Fibroblast of lung (primary cell): ENCODE results near the gene ADGRD1. TPM values are rescaled to one million over a fixed set of nuclear protein-coding genes. Genes with fewer than 3 reads are reported as not detected.

ENCODE experiments used
- DNase-seq, 2 donors: peaks; one replicate each; pipeline versions ENCODE4 v3.0.0 to v3.0.0-alpha.2; 2010; ENCODE audit warnings: low read depth in 2 of 2
- H2AFZ ChIP-seq: 2 replicates; pipeline ENCODE4 v1.5.1; 2012; ENCODE audit warnings: low read length, control low read depth, inconsistent platforms
- H3K27ac ChIP-seq: 2 replicates; pipeline ENCODE4 v1.5.1; 2011; ENCODE audit warnings: low read length, control low read depth; ENCODE audit not compliant: insufficient read depth
- H3K27me3 ChIP-seq: 2 replicates; pipeline ENCODE4 v1.5.1; 2011; ENCODE audit warnings: mild to moderate bottlenecking, low read length; ENCODE audit not compliant: control insufficient read depth, insufficient read depth
- H3K36me3 ChIP-seq: 2 replicates; pipeline ENCODE4 v1.5.1; 2011; ENCODE audit warnings: low read length; ENCODE audit not compliant: control insufficient read depth, insufficient read depth
- H3K4me1 ChIP-seq: 2 replicates; pipeline ENCODE4 v1.5.1; 2011; ENCODE audit warnings: low read length; ENCODE audit not compliant: control insufficient read depth, insufficient read depth; ENCODE audit errors: extremely low read depth
- H3K4me2 ChIP-seq: 2 replicates; pipeline ENCODE4 v1.5.1; 2011; ENCODE audit warnings: low read length, control low read depth; ENCODE audit not compliant: insufficient read depth; ENCODE audit errors: extremely low read depth
- H3K4me3 ChIP-seq, 4 experiments: fragments of 200-600 bp in 1 of 4; sonication (generic) in 1 of 4; replicated peaks in 1 of 4; 2 replicates each; pipeline ENCODE4 v1.5.1; 2011 to 2016; ENCODE audit warnings: low read length in 4 of 4, low read depth in 3 of 4, mild to moderate bottlenecking in 3 of 4, control low read depth in 2 of 4, inconsistent platforms in 1 of 4, mixed read lengths in 1 of 4; ENCODE audit not compliant: insufficient read depth in 1 of 4; ENCODE audit errors: control extremely low read depth in 1 of 4
- H3K79me2 ChIP-seq: 2 replicates; pipeline ENCODE4 v1.5.1; 2012; ENCODE audit warnings: mild to moderate bottlenecking, low read length, inconsistent platforms; ENCODE audit not compliant: control insufficient read depth, insufficient read depth
- H3K9ac ChIP-seq: 2 replicates; pipeline ENCODE4 v1.5.1; 2011; ENCODE audit warnings: mild to moderate bottlenecking, low read length, control low read depth; ENCODE audit not compliant: insufficient read depth
- H3K9me3 ChIP-seq: 2 replicates; pipeline ENCODE4 v1.5.1; 2012; ENCODE audit warnings: low read depth, low read length; ENCODE audit not compliant: control insufficient read depth, insufficient read depth
- H4K20me1 ChIP-seq: 2 replicates; pipeline ENCODE4 v1.5.1; 2011; ENCODE audit warnings: low read length; ENCODE audit not compliant: control insufficient read depth, insufficient read depth; ENCODE audit errors: extremely low read depth
- EZH2 ChIP-seq: IDR thresholded peaks from 2 replicates; pipeline ENCODE4 v1.5.1; 2012; ENCODE audit warnings: low read length, control low read depth, mild to moderate bottlenecking; ENCODE audit errors: missing control alignments
- polyA plus RNA-seq, 2 donors: library from polyadenylated mRNA; depleted of rRNA in 1 of 2; stranded (reverse) in 1 of 2; unstranded in 1 of 2; fragments of >200 nt; gene quantifications; 2 replicates each; pipeline ENCODE4 v1.2.1, GENCODE V29; 2011 to 2012; ENCODE audit warnings: missing spikeins in 1 of 2
- total RNA-seq: library from RNA; depleted of rRNA; stranded (reverse); fragments of >200 nt; gene quantifications from 2 replicates; pipeline ENCODE4 v1.2.1, GENCODE V29; 2014
- TF ChIP-seq, protein P1 (sequence below), 2 donors: IDR thresholded peaks in 1 of 2; conservative IDR thresholded peaks in 1 of 2; 1 replicate in 1 of 2; 2 replicates in 1 of 2; pipeline ENCODE4 v1.5.1; 2011 to 2012; ENCODE audit warnings: low read length in 2 of 2, control low read depth in 1 of 2, inconsistent platforms in 1 of 2, low read depth in 1 of 2, mild to moderate bottlenecking in 1 of 2

ADGRD1 gene
- total and polyA plus RNA-seq, 2 donors (not counting 1 experiment from before 2014, with no cell fraction given), result 7.3 to 11.6 TPM

GRCh38 chr12:131115766-131116467, 162.2 kb downstream of the ADGRD1 start:
- TF ChIP-seq, protein P1, sequence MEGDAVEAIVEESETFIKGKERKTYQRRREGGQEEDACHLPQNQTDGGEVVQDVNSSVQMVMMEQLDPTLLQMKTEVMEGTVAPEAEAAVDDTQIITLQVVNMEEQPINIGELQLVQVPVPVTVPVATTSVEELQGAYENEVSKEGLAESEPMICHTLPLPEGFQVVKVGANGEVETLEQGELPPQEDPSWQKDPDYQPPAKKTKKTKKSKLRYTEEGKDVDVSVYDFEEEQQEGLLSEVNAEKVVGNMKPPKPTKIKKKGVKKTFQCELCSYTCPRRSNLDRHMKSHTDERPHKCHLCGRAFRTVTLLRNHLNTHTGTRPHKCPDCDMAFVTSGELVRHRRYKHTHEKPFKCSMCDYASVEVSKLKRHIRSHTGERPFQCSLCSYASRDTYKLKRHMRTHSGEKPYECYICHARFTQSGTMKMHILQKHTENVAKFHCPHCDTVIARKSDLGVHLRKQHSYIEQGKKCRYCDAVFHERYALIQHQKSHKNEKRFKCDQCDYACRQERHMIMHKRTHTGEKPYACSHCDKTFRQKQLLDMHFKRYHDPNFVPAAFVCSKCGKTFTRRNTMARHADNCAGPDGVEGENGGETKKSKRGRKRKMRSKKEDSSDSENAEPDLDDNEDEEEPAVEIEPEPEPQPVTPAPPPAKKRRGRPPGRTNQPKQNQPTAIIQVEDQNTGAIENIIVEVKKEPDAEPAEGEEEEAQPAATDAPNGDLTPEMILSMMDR (conservative IDR thresholded peaks at IDR 0.05 in 1 of 2, IDR thresholded peaks at IDR 0.05 in 1 of 2; ENCODE audit: low read depth in 1 of 2, low read length in 2 of 2), result no peak
- no peak for TF ChIP-seq EZH2
- H3K4me3 ChIP-seq, result no peak overlapping the region
- no peaks in the 10 kb centered on the region for H4K20me1 ChIP-seq
- no peaks in the 10 kb centered on the region for H3K36me3 ChIP-seq
- H3K27ac ChIP-seq, result no peak overlapping the region
- no peaks in the 10 kb centered on the region for H3K27me3 ChIP-seq
- H3K4me1 ChIP-seq, result no peaks in the 10 kb centered on the region
- DNase-seq, result no peak
- H2AFZ ChIP-seq, result no peak overlapping the region
- H3K4me2 ChIP-seq, result no peak overlapping the region
- H3K9ac ChIP-seq, result no peak overlapping the region
- H3K79me2 ChIP-seq, result no peaks in the 10 kb centered on the region
- no peaks in the 10 kb centered on the region for H3K9me3 ChIP-seq

DNA sequence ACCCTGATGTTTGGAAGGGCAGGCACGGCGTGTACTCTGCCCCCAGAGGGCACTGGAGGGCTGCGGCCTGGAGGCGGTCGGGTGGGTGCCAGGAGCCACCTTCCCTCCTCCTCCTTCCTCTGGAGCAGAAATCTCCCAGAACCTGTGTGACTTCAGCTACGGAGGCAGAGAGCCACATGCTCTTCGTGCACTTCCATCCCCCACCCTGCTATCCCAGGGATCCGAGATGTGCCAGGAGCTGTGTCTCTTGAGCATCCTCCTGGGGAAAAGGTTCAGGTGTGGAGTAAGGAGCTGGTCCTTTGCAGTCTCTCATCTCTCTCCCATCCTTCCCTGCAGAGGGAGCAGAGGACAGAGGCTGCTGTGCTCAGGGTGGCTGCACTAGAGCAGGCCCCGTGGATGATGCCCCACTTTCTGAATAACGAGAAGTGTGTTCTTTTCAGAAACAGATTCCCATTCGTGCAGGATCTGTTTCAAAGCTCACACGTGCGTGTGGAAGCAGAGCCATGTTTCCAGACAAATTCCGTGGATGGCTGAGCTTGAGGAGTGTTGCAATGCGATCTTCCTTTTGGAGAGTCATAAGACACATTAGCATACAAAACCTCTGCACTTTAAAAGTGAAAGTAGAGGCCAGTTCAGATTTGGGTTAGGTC, 162.9 kb downstream of the ADGRD1 start:
- Histone ChIP-seq H3K27ac (no peak overlapping the region), H4K20me1 (no peaks in the 10 kb centered on the region), H3K79me2 (no peaks in the 10 kb centered on the region), H3K4me2 (peak overlapping the region; percentile 35), H3K9ac (no peak overlapping the region), H3K9me3 (no peaks in the 10 kb centered on the region), H2AFZ (peak overlapping the region; percentile 8), H3K36me3 (no peaks in the 10 kb centered on the region), H3K27me3 (no peaks in the 10 kb centered on the region), H3K4me1 (no peaks in the 10 kb centered on the region), H3K4me3 (peak overlapping the region in 1 of 4 experiments; percentile 14)
- peak in 1 of 2 donors; percentile 15 for DNase-seq
- no peak for TF ChIP-seq EZH2
- TF ChIP-seq, protein P1 (conservative IDR thresholded peaks at IDR 0.05 in 1 of 2, IDR thresholded peaks at IDR 0.05 in 1 of 2; ENCODE audit: low read depth in 1 of 2, low read length in 2 of 2), result no peak

DNA sequence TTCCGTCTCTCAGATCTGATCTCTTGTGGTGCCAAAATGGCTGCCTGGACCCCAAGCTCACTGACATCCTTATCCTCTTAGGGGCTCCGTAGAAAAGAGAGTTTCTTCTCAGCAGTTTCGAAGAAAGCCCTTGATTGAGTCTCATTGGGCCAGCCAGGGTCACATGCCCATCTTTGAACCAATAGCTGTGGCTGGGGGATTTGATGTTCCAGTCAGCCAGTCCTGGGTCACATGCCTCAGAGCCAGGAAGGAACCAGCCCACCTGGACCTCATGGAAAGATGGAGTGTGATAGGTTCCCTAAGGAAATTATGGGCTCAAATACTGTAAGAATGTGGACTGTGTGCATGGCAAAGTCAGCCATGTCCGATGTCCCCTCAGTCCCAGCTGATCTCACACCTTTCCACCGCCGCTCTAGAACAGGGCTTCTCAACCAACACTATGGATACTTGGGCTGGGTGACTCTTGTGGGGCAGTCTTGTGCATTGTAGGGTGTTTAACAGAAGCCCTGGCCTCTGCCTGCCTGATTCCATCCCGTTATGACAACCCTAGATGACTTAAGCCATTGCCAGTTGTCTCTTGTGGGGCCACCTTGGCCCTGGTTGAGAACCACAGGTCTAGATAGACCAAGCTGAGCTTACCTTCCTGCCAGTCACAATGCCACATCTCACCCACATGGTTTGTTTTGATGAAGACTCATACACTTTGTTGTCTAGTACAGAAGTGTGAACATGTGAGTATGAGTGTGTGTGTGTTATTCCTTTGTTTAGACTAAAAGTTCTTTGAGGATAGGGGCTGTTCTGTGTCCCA, 163.9 kb downstream of the ADGRD1 start:
- H4K20me1 ChIP-seq, result no peaks in the 10 kb centered on the region
- TF ChIP-seq EZH2, result no peak
- TF ChIP-seq, protein P1 (conservative IDR thresholded peaks at IDR 0.05 in 1 of 2, IDR thresholded peaks at IDR 0.05 in 1 of 2; ENCODE audit: low read depth in 1 of 2, low read length in 2 of 2), result no peak

More for the DNA sequence above, 163.9 kb downstream of the ADGRD1 start:
- Histone ChIP-seq H3K9ac (no peak overlapping the region), H3K79me2 (no peaks in the 10 kb centered on the region), H3K27me3 (no peaks in the 10 kb centered on the region), H3K4me1 (no peaks in the 10 kb centered on the region), H3K27ac (no peak overlapping the region), H3K36me3 (no peaks in the 10 kb centered on the region), H2AFZ (no peak overlapping the region), H3K4me2 (no peak overlapping the region), H3K9me3 (no peaks in the 10 kb centered on the region), H3K4me3 (no peak overlapping the region)
- DNase-seq, result no peak
